ENCODE results near the gene NME5. TPM values are rescaled to one million over a fixed set of nuclear protein-coding genes. Genes with fewer than 3 reads are reported as not detected.

Gene NME5
- total and polyA plus RNA-seq, 2 of the 8 experiments (the other 6 are each of a cell fraction or from before 2014, with no cell fraction given), result 0.48 to 0.89 TPM

- no peak overlapping the region for H2AK5ac ChIP-seq (ENCODE audit: low read depth, low read length)
- H3K9ac ChIP-seq (replicated peaks in 1 of 4; ENCODE audit: extremely low read depth in 1 of 4, low read depth in 3 of 4, low read length in 3 of 4), result no peak overlapping the region
- no peak overlapping the region for H2BK5ac ChIP-seq (ENCODE audit: low read depth, low read length)
- H2AFZ ChIP-seq (ENCODE audit: low read length), result no peak overlapping the region
- no peak overlapping the region for H2BK15ac ChIP-seq (ENCODE audit: low read length)
- no peaks in the 10 kb centered on the region for H3K79me2 ChIP-seq (ENCODE audit: control insufficient read depth in 1 of 2, insufficient read depth in 2 of 2, low read length in 2 of 2)
- H3K56ac ChIP-seq (replicated peaks; ENCODE audit: insufficient read length, low read depth, low read length), result no peak overlapping the region
- TF ChIP-seq GTF2F1 (IDR thresholded peaks at IDR 0.05; ENCODE audit: borderline replicate concordance, low read depth, low read length) (no peak), JUN (IDR thresholded peaks at IDR 0.05; ENCODE audit: low read depth, low read length) (no peak), RBBP5 (IDR thresholded peaks at IDR 0.05; ENCODE audit: borderline replicate concordance, low read depth, low read length) (no peak), KDM1A (IDR thresholded peaks at IDR 0.05; ENCODE audit: borderline replicate concordance, low read length) (no peak), ASH2L (IDR thresholded peaks at IDR 0.05; ENCODE audit: low read length) (no peak), RFX5 (IDR thresholded peaks at IDR 0.05; ENCODE audit: borderline replicate concordance, low read depth, low read length) (no peak), ATF3 (IDR thresholded peaks at IDR 0.05; ENCODE audit: insufficient read depth, low read depth, low read length) (no peak), EZH2 (IDR thresholded peaks at IDR 0.05; ENCODE audit: low read depth, low read length, severe bottlenecking) (no peak), BACH1 (IDR thresholded peaks at IDR 0.05; ENCODE audit: low read length) (no peak), GABPA (IDR thresholded peaks at IDR 0.05; ENCODE audit: borderline replicate concordance, insufficient read depth, low read length) (no peak), MAFK (IDR thresholded peaks at IDR 0.05; ENCODE audit: low read depth, low read length) (no peak), USF2 (IDR thresholded peaks at IDR 0.05; ENCODE audit: low read length) (no peak), HDAC6 (IDR thresholded peaks at IDR 0.05; ENCODE audit: low read depth, low read length) (no peak), CHD2 (IDR thresholded peaks at IDR 0.05; ENCODE audit: low read length) (no peak)
- no peak overlapping the region for H3K14ac ChIP-seq (ENCODE audit: insufficient read length)
- H3K36me3 ChIP-seq (ENCODE audit: control insufficient read depth in 2 of 4, insufficient read depth in 4 of 4, low read length in 3 of 4), result peaks cover 57 to 99% (median 90%) of the 10 kb centered on the region in 4 experiments
- ChIA-PET POLR2A (ENCODE audit: partially characterized antibody) (interaction anchor here (0.9 to 1.2 kb wide), 2 partner anchors 25 to 38 kb away, joined by 3 read pairs; no protein-coding TSS in a partner anchor), CTCF (ENCODE audit: partially characterized antibody) (interaction anchor here (0.6 to 1.0 kb wide), 3 partner anchors 86 to 211 kb away, joined by 3 read pairs; no protein-coding TSS in a partner anchor)
- H3K23ac ChIP-seq (ENCODE audit: insufficient read length), result no peak overlapping the region
- no peak overlapping the region for H3K27ac ChIP-seq (ENCODE audit: low read depth, low read length)
- H2BK20ac ChIP-seq (ENCODE audit: low read length), result no peak overlapping the region
- no peak for FAIRE-seq
- H4K20me1 ChIP-seq (replicated peaks in 1 of 2; ENCODE audit: control insufficient read depth in 1 of 2, insufficient read depth in 2 of 2, low read length in 2 of 2), result peaks cover 2 to 12% of the 10 kb centered on the region in 2 experiments
- H3K23me2 ChIP-seq (ENCODE audit: low read depth, low read length), result no peaks in the 10 kb centered on the region; the same call in 1 of the 2 replicates
- H3K4me2 ChIP-seq (ENCODE audit: insufficient read depth in 1 of 2, low read depth in 2 of 2, low read length in 2 of 2), result no peak overlapping the region
- no peak overlapping the region for H2BK12ac ChIP-seq (ENCODE audit: low read depth, low read length)
- H3K9me3 ChIP-seq (ENCODE audit: insufficient read depth in 2 of 2, low read depth in 1 of 2, low read length in 1 of 2), result no peaks in the 10 kb centered on the region
- H4K5ac ChIP-seq (ENCODE audit: insufficient read length, low read depth, low read length), result no peak overlapping the region
- no peaks in the 10 kb centered on the region for H3K4me1 ChIP-seq (replicated peaks in 1 of 4; ENCODE audit: control insufficient read depth in 3 of 4, insufficient read depth in 4 of 4, low read length in 3 of 4)
- H3K18ac ChIP-seq (ENCODE audit: extremely low read depth, low read length), result no peak overlapping the region
- H2BK120ac ChIP-seq (replicated peaks; ENCODE audit: low read depth, low read length), result no peak overlapping the region
- no peak overlapping the region for H4K91ac ChIP-seq (replicated peaks; ENCODE audit: insufficient read length, low read length)
- H3K79me1 ChIP-seq (ENCODE audit: low read depth, low read length), result no peaks in the 10 kb centered on the region
- H3K27me3 ChIP-seq (replicated peaks in 1 of 4; ENCODE audit: control insufficient read depth in 3 of 4, extremely low read depth in 1 of 4, insufficient read depth in 3 of 4, low read length in 3 of 4), result no peaks in the 10 kb centered on the region
- H3K4me3 ChIP-seq (ENCODE audit: extremely low read depth in 1 of 4, insufficient read depth in 2 of 4, low read depth in 3 of 4, low read length in 4 of 4), result no peak overlapping the region
- no peak for DNase-seq (ENCODE audit: low read depth in 1 of 2, low spot score in 2 of 2)
- H4K8ac ChIP-seq (ENCODE audit: extremely low read depth, insufficient read depth, low read length), result no peak overlapping the region
- H3K4ac ChIP-seq (replicated peaks; ENCODE audit: insufficient read length, low read depth, low read length), result no peak overlapping the region
Observed at GRCh38 chr5:138163721-138164120, 24.5 kb upstream of the NME5 start.

Measured in H1 (cell line).